Measurements from ENCODE around the gene VSNL1.

The VSNL1 gene

DNA sequence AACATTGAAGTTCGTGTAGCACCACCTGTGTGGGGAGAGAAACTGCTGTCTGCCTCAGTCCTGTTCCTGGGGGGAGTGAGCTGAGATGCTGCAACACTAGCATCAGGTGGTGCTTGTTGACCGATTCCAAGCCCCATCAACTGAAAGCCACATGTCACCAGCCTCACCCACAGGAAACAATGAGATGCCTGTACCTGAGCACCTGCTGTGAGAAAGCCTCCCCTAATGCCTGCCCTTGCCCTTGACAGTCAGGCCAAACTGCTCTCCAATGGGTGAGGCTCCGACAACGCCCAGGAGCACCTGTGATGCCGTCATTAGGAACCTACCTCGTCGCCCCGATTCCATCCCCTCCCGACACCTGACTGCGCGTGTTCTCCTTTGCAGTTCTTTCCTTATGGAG is 108.5 kb downstream of the VSNL1 start:
- Histone ChIP-seq H3K9me3 (ENCODE audit: severe bottlenecking) (no peaks in the 10 kb centered on the region), H3K27me3 (ENCODE audit: insufficient read depth, low read depth, severe bottlenecking) (no peaks in the 10 kb centered on the region), H3K27ac (no peak overlapping the region), H3K4me3 (ENCODE audit: low read depth, low read length) (no peak overlapping the region), H3K36me3 (no peaks in the 10 kb centered on the region)
- TF ChIP-seq, protein P1, sequence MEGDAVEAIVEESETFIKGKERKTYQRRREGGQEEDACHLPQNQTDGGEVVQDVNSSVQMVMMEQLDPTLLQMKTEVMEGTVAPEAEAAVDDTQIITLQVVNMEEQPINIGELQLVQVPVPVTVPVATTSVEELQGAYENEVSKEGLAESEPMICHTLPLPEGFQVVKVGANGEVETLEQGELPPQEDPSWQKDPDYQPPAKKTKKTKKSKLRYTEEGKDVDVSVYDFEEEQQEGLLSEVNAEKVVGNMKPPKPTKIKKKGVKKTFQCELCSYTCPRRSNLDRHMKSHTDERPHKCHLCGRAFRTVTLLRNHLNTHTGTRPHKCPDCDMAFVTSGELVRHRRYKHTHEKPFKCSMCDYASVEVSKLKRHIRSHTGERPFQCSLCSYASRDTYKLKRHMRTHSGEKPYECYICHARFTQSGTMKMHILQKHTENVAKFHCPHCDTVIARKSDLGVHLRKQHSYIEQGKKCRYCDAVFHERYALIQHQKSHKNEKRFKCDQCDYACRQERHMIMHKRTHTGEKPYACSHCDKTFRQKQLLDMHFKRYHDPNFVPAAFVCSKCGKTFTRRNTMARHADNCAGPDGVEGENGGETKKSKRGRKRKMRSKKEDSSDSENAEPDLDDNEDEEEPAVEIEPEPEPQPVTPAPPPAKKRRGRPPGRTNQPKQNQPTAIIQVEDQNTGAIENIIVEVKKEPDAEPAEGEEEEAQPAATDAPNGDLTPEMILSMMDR (IDR thresholded peaks at IDR 0.05; ENCODE audit: low read depth, low read length), result no peak
- no peak for DNase-seq

DNA sequence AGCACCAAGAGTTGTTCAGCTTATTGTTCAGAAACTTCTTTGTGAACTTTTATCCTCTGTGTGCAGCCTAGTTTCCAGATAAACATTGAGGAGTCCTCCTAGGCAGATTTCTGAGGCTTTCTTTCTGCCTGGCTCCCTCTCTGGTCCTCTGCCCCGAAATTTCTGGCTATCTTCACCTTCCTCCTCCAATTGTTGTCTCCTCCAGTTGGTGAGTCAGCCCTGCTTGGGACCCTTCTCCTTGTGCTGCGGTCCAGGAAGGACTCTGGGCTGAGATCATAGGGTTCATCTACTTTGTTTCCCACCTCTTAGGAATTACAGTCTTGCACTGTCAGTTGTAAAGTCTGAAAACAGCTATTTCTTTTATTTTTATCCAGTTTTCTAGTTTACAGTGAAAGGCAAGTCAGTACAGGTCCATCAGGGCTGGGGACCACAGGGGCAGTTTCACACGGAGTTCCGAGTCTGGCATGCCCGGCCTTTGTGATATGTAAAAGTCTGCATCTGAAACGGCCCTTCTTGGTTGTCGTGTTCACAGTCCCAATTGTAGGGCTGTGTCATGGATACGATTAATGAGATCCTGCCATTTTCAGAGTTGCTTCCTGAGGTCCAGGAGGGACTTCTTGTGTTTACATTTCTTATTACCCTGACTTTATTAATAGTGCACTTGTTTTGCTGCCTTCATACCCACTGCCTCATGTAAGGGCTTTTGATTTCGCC is 112.3 kb downstream of the VSNL1 start:
- Histone ChIP-seq H3K4me3 (ENCODE audit: low read depth, low read length) (no peak overlapping the region), H3K9me3 (ENCODE audit: severe bottlenecking) (no peaks in the 10 kb centered on the region), H3K27ac (no peak overlapping the region), H3K27me3 (ENCODE audit: insufficient read depth, low read depth, severe bottlenecking) (no peaks in the 10 kb centered on the region), H3K36me3 (no peaks in the 10 kb centered on the region; the same call in 1 of the 2 replicates)
- TF ChIP-seq, protein P1 (IDR thresholded peaks at IDR 0.05; ENCODE audit: low read depth, low read length), result no peak
- no peak for DNase-seq

GRCh38 chr2:17657759-17658158 is 117.3 kb downstream of the VSNL1 start:
- no peak overlapping the region for H3K27ac ChIP-seq
- TF ChIP-seq, protein P1 (IDR thresholded peaks at IDR 0.05; ENCODE audit: low read depth, low read length), result no peak
- no peaks in the 10 kb centered on the region for H3K27me3 ChIP-seq (ENCODE audit: insufficient read depth, low read depth, severe bottlenecking)
- H3K36me3 ChIP-seq, result peaks cover 19% of the 10 kb centered on the region
- DNase-seq, result no peak
- no peaks in the 10 kb centered on the region for H3K9me3 ChIP-seq (ENCODE audit: severe bottlenecking)
- H3K4me3 ChIP-seq (ENCODE audit: low read depth, low read length), result no peak overlapping the region

DNA sequence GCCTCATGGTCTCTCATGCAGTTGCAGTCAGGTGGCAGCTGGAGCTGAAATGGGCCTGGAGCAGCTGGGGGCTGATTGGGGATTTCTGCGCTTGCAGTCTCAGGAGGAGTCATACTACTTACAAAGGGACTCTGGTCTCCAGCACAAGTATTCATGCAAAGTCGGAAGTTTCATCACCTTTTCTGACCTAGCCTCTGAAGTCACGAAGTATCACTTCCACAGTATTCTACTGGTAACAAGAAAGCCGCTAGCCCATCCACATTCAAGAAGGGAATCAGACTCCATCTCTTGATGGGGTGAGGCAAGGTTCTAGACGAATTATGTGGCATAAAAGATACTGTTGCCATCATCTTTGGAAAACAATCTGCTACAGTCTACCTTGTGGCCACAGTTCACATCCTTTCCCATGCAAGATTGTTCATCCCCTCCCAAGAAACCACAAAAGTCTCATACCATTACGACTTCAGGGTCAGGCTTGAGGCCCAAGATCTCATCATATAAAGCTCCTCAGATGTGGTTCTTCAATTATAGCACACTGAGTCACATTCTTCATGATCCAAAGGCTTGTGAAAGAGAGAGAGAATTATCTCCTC is 117.9 kb downstream of the VSNL1 start:
- no peaks in the 10 kb centered on the region for H3K9me3 ChIP-seq (ENCODE audit: severe bottlenecking)
- H3K36me3 ChIP-seq, result peaks cover 24% of the 10 kb centered on the region
- no peak overlapping the region for H3K27ac ChIP-seq
- no peak for DNase-seq
- H3K4me3 ChIP-seq (ENCODE audit: low read depth, low read length), result no peak overlapping the region
- TF ChIP-seq, protein P1 (IDR thresholded peaks at IDR 0.05; ENCODE audit: low read depth, low read length), result no peak
- H3K27me3 ChIP-seq (ENCODE audit: insufficient read depth, low read depth, severe bottlenecking), result no peaks in the 10 kb centered on the region

DNA sequence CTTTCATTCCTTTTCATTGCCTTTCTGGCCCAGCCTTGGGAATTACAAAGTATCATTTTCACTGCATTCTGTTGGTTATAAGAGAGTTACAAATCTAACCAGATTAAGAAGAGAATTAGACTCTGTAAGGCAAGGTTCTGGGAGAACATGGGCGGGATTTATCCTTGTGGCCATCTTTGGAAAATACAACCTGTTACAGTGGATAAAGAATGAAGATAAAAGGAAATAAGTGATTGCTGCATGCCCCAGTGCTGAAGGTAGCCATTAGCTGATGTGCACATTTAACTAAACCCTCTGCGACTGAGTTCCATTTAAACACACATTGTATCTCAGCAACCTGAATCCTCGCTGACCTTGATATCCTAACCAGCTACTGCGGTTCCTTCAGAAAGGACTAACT is 119.7 kb downstream of the VSNL1 start:
- TF ChIP-seq, protein P1 (IDR thresholded peaks at IDR 0.05; ENCODE audit: low read depth, low read length), result no peak
- no peak overlapping the region for H3K4me3 ChIP-seq (ENCODE audit: low read depth, low read length)
- H3K36me3 ChIP-seq, result peaks cover 41% of the 10 kb centered on the region
- no peak overlapping the region for H3K27ac ChIP-seq
- no peaks in the 10 kb centered on the region for H3K9me3 ChIP-seq (ENCODE audit: severe bottlenecking)
- DNase-seq, result no peak
- H3K27me3 ChIP-seq (ENCODE audit: insufficient read depth, low read depth, severe bottlenecking), result no peaks in the 10 kb centered on the region
